Astrocyte (in vitro differentiated cells and primary cell): Measurements from ENCODE around the gene OPALIN. TPM values are rescaled to one million over a fixed set of nuclear protein-coding genes. Genes with fewer than 3 reads are reported as not detected.

Experiments
- DNase-seq: peaks from one replicate; pipeline ENCODE4 v3.0.0-alpha.2; 2010; ENCODE audit warnings: low read depth
- FAIRE-seq: peaks from 2 replicates; lab custom pipeline; 2011; peaks lifted over from hg19 to GRCh38; lab: Jason Lieb, UNC
- H2AFZ ChIP-seq: 2 replicates; pipeline ENCODE4 v1.6.0; 2012; ENCODE audit warnings: low read depth, low read length, inconsistent platforms
- H3K27ac ChIP-seq: 2 replicates; pipeline ENCODE4 v1.5.1; 2011; ENCODE audit warnings: low read depth, low read length, inconsistent platforms
- H3K27me3 ChIP-seq: 2 replicates; pipeline ENCODE4 v1.6.0; 2011; ENCODE audit warnings: low read length, inconsistent platforms; ENCODE audit not compliant: insufficient read depth
- H3K36me3 ChIP-seq: 2 replicates; pipeline ENCODE4 v1.5.1; 2011; ENCODE audit warnings: low read length, inconsistent platforms; ENCODE audit not compliant: insufficient read depth
- H3K4me1 ChIP-seq: 2 replicates; pipeline ENCODE4 v1.5.1; 2011; ENCODE audit warnings: low read length, inconsistent platforms; ENCODE audit not compliant: insufficient read depth
- H3K4me2 ChIP-seq: 2 replicates; pipeline ENCODE4 v1.6.0; 2012; ENCODE audit warnings: low read length, inconsistent platforms
- H3K4me3 ChIP-seq: 2 replicates; pipeline ENCODE4 v1.5.1; 2011; ENCODE audit warnings: low read depth, mild to moderate bottlenecking, low read length, inconsistent platforms; ENCODE audit not compliant: insufficient read depth
- H3K79me2 ChIP-seq: 2 replicates; pipeline ENCODE4 v1.6.0; 2012; ENCODE audit warnings: mild to moderate bottlenecking, low read length, inconsistent platforms; ENCODE audit not compliant: insufficient read depth
- H3K9ac ChIP-seq: 2 replicates; pipeline ENCODE4 v1.6.0; 2012; ENCODE audit warnings: mild to moderate bottlenecking, low read length, inconsistent platforms
- H3K9me3 ChIP-seq: 2 replicates; pipeline ENCODE4 v1.5.1; 2012; ENCODE audit warnings: low read depth, mild to moderate bottlenecking, low read length, inconsistent platforms; ENCODE audit not compliant: insufficient read depth
- H4K20me1 ChIP-seq: 2 replicates; pipeline ENCODE4 v1.6.0; 2012; ENCODE audit warnings: low read length, inconsistent platforms; ENCODE audit not compliant: insufficient read depth
- H3K27ac Mint-ChIP-seq: one replicate; pipeline ENCODE4 v1.8.0; 2021; ENCODE audit warnings: mild to moderate bottlenecking, mixed read lengths; ENCODE audit not compliant: unreplicated experiment
- H3K27me3 Mint-ChIP-seq: one replicate; pipeline ENCODE4 v1.8.0; 2021; ENCODE audit warnings: low read depth, mixed read lengths; ENCODE audit not compliant: unreplicated experiment
- H3K36me3 Mint-ChIP-seq: one replicate; pipeline ENCODE4 v1.8.0; 2021; ENCODE audit warnings: low read depth, mixed read lengths; ENCODE audit not compliant: unreplicated experiment
- H3K4me1 Mint-ChIP-seq: one replicate; pipeline ENCODE4 v1.8.0; 2021; ENCODE audit warnings: low read depth, mixed read lengths; ENCODE audit not compliant: unreplicated experiment
- H3K4me3 Mint-ChIP-seq: one replicate; pipeline ENCODE4 v1.8.0; 2021; ENCODE audit warnings: mild to moderate bottlenecking, moderate library complexity, mixed read lengths; ENCODE audit not compliant: unreplicated experiment
- H3K9me3 Mint-ChIP-seq: one replicate; pipeline ENCODE4 v1.8.0; 2021; ENCODE audit warnings: mild to moderate bottlenecking, mixed read lengths; ENCODE audit not compliant: unreplicated experiment
- CTCF ChIP-seq: IDR thresholded peaks from 2 replicates; pipeline ENCODE4 v1.5.1; 2011; ENCODE audit warnings: low read depth, mild to moderate bottlenecking, inconsistent platforms, low read length, moderate library complexity; ENCODE audit not compliant: insufficient read depth
- EZH2 ChIP-seq: IDR thresholded peaks from 2 replicates; pipeline ENCODE4 v1.6.1; 2012; ENCODE audit warnings: mild to moderate bottlenecking, low read length, inconsistent platforms; ENCODE audit not compliant: insufficient read depth
- total RNA-seq: library from RNA; stranded (reverse); gene quantifications from 2 replicates; pipeline ENCODE4 v1.2.1, GENCODE V29; 2021

The OPALIN gene
- total RNA-seq, 1 donor from 2014 or later = not detected

GRCh38 chr10:96371356-96371755 lies 12.6 kb upstream of the OPALIN start:
- Histone ChIP-seq H3K36me3 (no peaks in the 10 kb centered on the region), H3K9me3 (no peaks in the 10 kb centered on the region), H2AFZ (no peak overlapping the region), H4K20me1 (no peaks in the 10 kb centered on the region), H3K79me2 (no peaks in the 10 kb centered on the region), H3K4me2 (no peak overlapping the region), H3K4me1 (peaks cover 4% of the 10 kb centered on the region), H3K9ac (no peak overlapping the region), H3K4me3 (no peak overlapping the region), H3K27me3 (peaks cover 7% of the 10 kb centered on the region), H3K27ac (no peak overlapping the region)
- TF ChIP-seq EZH2 (no peak), CTCF (no peak)
- DNase-seq (no peak), FAIRE-seq (no peak)
- no peak overlapping the region for H3K4me3 Mint-ChIP-seq
- H3K27me3 Mint-ChIP-seq = peaks cover 21% of the 10 kb centered on the region
- peaks cover 9% of the 10 kb centered on the region for H3K4me1 Mint-ChIP-seq
- no peak overlapping the region for H3K27ac Mint-ChIP-seq
- peaks cover 3% of the 10 kb centered on the region for H3K36me3 Mint-ChIP-seq
- no peaks in the 10 kb centered on the region for H3K9me3 Mint-ChIP-seq

- Mint-ChIP-seq H3K4me1 (peaks cover 8% of the 10 kb centered on the region), H3K9me3 (no peaks in the 10 kb centered on the region), H3K36me3 (peaks cover 3% of the 10 kb centered on the region), H3K27me3 (peaks cover 21% of the 10 kb centered on the region), H3K27ac (no peak overlapping the region), H3K4me3 (no peak overlapping the region)
- DNase-seq (no peak), FAIRE-seq (peak; percentile 69)
- TF ChIP-seq EZH2 (no peak), CTCF (peak; percentile 92)
- no peaks in the 10 kb centered on the region for H3K9me3 ChIP-seq
- H3K4me1 ChIP-seq = peaks cover 4% of the 10 kb centered on the region
- no peak overlapping the region for H3K4me2 ChIP-seq
- H3K79me2 ChIP-seq = no peaks in the 10 kb centered on the region
- H3K36me3 ChIP-seq = no peaks in the 10 kb centered on the region
- no peak overlapping the region for H3K27ac ChIP-seq
- no peak overlapping the region for H3K9ac ChIP-seq
- H2AFZ ChIP-seq = no peak overlapping the region
- no peaks in the 10 kb centered on the region for H4K20me1 ChIP-seq
- H3K27me3 ChIP-seq = peaks cover 7% of the 10 kb centered on the region
- no peak overlapping the region for H3K4me3 ChIP-seq
Measured at GRCh38 chr10:96370584-96371157, 11.9 kb upstream of the OPALIN start.

DNA sequence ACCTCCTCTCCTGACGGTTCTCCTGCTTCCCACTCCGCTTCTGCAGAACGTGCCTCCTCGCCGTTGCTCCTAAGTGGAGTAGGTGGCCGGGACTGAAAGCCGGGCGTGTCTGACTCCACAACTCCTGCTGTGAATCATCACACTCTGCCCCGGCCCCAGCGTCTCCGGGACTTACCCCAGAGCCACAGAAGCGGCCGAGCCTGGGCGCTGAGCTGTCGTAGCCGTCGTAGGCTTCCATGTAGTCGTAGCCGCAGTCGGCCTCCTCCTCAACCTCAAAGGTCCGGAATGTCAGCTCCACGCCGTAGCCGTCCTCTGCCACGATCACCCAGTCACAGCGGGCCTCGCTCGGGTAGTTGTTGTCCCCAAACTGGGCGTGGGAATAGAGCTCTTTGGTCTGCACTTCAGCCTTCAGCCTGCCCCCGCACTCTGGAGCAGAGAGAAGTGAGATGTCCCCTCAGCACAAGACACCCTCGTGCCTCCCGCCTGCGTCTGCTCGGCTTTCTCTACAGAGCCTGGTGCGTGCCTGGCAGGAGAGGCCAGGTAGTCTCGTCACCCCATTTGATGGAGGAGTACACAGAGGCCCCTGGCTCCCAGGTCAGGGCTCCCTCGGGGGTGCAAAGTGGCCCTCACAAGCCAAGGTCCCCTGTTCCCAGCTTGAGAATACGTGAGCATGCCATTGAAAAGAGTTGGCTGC lies 11.2 kb upstream of the OPALIN start:
- H3K27ac Mint-ChIP-seq = no peak overlapping the region
- H3K27ac ChIP-seq = no peak overlapping the region
- H3K27me3 Mint-ChIP-seq = peaks cover 21% of the 10 kb centered on the region
- H3K4me3 ChIP-seq = no peak overlapping the region
- H2AFZ ChIP-seq = no peak overlapping the region
- peaks cover 5% of the 10 kb centered on the region for H3K4me1 Mint-ChIP-seq
- H3K9me3 ChIP-seq = no peaks in the 10 kb centered on the region
- H3K36me3 Mint-ChIP-seq = peaks cover 3% of the 10 kb centered on the region
- H3K9me3 Mint-ChIP-seq = no peaks in the 10 kb centered on the region
- no peak for DNase-seq
- no peaks in the 10 kb centered on the region for H4K20me1 ChIP-seq
- H3K36me3 ChIP-seq = no peaks in the 10 kb centered on the region
- H3K4me3 Mint-ChIP-seq = no peak overlapping the region
- H3K4me2 ChIP-seq = no peak overlapping the region
- no peak for TF ChIP-seq EZH2
- TF ChIP-seq CTCF = no peak
- peaks cover 2% of the 10 kb centered on the region for H3K4me1 ChIP-seq
- no peaks in the 10 kb centered on the region for H3K79me2 ChIP-seq
- no peak for FAIRE-seq
- peaks cover 7% of the 10 kb centered on the region for H3K27me3 ChIP-seq
- no peak overlapping the region for H3K9ac ChIP-seq
